ENCODE results near the gene GPD2. TPM values are rescaled to one million over a fixed set of nuclear protein-coding genes. Genes with fewer than 3 reads are reported as not detected.

GPD2 gene
- total RNA-seq, 1 donor from 2014 or later, result 76.9 TPM

DNA sequence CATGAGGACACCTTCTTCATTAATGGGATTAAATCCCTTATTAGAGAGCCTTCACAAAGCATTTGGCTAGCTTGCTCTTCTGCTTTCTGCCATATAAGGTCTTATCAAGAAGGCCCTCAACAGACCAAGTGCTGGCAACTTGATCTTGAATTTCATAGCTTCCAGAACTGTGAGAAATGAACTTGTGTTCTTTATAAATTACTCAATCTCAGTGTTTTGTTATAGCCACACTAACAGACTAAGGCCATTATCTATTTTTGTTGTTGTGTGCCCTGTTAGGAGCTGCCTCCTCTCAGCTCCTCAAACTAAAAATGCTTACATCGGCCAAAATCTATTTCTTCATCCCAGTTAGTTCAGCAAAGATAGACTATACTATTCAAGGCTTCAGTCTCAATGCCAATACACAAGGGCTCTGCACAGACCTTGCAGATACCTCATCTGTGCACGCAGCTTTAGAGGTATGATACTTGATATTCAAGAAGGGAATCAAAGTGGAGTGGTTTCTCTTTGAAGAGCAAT lies 182.9 kb downstream of the GPD2 start:
- FAIRE-seq (no peak), DNase-seq (ENCODE audit: low read depth) (no peak)
- H3K4me3 ChIP-seq (ENCODE audit: low read depth, low read length), result no peak overlapping the region
- TF ChIP-seq, protein P1, sequence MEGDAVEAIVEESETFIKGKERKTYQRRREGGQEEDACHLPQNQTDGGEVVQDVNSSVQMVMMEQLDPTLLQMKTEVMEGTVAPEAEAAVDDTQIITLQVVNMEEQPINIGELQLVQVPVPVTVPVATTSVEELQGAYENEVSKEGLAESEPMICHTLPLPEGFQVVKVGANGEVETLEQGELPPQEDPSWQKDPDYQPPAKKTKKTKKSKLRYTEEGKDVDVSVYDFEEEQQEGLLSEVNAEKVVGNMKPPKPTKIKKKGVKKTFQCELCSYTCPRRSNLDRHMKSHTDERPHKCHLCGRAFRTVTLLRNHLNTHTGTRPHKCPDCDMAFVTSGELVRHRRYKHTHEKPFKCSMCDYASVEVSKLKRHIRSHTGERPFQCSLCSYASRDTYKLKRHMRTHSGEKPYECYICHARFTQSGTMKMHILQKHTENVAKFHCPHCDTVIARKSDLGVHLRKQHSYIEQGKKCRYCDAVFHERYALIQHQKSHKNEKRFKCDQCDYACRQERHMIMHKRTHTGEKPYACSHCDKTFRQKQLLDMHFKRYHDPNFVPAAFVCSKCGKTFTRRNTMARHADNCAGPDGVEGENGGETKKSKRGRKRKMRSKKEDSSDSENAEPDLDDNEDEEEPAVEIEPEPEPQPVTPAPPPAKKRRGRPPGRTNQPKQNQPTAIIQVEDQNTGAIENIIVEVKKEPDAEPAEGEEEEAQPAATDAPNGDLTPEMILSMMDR (IDR thresholded peaks at IDR 0.05; ENCODE audit: insufficient read depth, low read length, severe bottlenecking), result no peak
- H3K36me3 ChIP-seq (ENCODE audit: control insufficient read depth, insufficient read depth, low read length), result no peaks in the 10 kb centered on the region
- no peaks in the 10 kb centered on the region for H3K27me3 ChIP-seq (ENCODE audit: control insufficient read depth, insufficient read depth, low read length)

DNA sequence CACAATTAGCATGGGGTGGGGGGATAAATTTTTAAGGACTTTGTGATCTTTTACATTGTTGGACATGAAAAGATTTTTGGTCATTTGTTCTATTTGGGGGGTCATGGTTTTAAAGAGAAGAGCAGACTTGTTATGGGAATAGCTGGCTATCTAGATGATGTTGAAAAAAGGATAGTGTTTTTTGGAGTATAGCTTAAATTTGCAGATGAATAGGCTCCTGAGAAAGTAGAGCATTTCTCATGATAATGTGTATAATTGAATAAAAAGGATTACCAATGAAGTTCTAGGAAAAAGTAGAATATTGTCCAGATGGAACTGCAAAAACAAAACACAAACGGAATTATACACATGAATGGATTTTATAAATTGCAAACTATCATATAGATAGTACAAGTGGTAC lies 186.3 kb downstream of the GPD2 start:
- no peaks in the 10 kb centered on the region for H3K27me3 ChIP-seq (ENCODE audit: control insufficient read depth, insufficient read depth, low read length)
- no peaks in the 10 kb centered on the region for H3K36me3 ChIP-seq (ENCODE audit: control insufficient read depth, insufficient read depth, low read length)
- DNase-seq (ENCODE audit: low read depth), result no peak
- no peak overlapping the region for H3K4me3 ChIP-seq (ENCODE audit: low read depth, low read length)
- TF ChIP-seq, protein P1 (IDR thresholded peaks at IDR 0.05; ENCODE audit: insufficient read depth, low read length, severe bottlenecking), result no peak
- FAIRE-seq, result no peak

DNA sequence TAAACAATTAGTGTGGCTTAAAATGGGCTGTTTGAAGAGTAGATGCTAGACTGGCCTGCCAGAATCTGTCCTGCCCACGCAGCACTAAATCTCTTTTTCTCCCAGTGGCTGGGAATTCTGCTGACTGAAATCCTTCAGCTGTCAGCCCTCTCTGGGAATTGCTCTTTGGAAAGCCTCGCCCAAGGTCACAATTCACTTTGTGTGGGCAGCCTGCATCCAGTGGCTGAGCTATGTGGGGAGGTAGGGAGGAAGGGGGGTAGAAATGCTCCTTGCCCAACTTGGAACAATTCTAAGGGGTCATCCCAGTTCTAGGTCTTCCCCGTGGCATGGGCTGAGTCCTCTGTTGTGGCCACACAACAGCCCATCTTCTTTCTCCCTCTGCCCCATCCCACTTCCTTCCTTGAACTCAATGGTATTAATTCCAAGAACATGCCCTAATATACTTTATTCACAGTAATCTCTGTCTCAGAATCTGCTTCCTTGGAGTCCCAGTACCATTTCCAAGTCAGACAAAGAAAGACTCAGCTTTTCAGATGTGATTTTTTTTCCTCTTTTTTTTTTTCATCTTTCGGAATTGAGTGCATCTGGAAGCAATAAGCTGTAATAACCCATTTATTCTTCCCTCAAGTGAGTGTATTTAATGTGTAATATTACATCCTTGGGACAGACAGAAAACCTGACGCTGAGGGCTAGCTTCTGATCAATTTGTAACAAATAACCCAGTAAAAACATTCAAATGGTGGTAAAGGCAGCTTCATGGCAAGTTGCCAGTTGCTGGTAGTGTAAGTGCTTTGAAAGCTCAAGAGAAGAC lies 189.4 kb downstream of the GPD2 start:
- DNase-seq (ENCODE audit: low read depth), result no peak
- no peak for FAIRE-seq
- Histone ChIP-seq H3K4me3 (ENCODE audit: low read depth, low read length) (no peak overlapping the region), H3K27me3 (ENCODE audit: control insufficient read depth, insufficient read depth, low read length) (no peaks in the 10 kb centered on the region), H3K36me3 (ENCODE audit: control insufficient read depth, insufficient read depth, low read length) (no peaks in the 10 kb centered on the region)
- TF ChIP-seq, protein P1 (IDR thresholded peaks at IDR 0.05; ENCODE audit: insufficient read depth, low read length, severe bottlenecking), result no peak

DNA sequence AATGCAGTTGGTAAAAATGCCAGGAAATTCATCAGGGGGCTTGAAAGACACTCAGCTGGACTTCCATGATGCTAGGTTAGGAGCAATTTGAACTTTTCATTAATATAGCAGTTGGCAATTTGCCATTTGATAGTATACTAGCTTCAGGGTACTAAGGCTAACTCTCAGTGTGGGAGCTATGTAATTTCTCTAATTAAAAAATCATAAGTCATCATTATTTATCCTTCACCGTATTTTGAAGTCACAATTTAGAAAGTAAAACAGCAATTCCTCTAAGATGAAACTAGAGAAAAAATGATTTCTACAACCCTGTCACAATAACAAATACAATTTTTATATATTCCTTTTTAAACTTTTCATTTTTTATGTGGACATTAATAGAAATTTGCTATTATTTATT lies 190.8 kb downstream of the GPD2 start:
- no peak for FAIRE-seq
- TF ChIP-seq, protein P1 (IDR thresholded peaks at IDR 0.05; ENCODE audit: insufficient read depth, low read length, severe bottlenecking), result no peak
- no peaks in the 10 kb centered on the region for H3K36me3 ChIP-seq (ENCODE audit: control insufficient read depth, insufficient read depth, low read length)
- no peak overlapping the region for H3K4me3 ChIP-seq (ENCODE audit: low read depth, low read length)
- no peak for DNase-seq (ENCODE audit: low read depth)
- no peaks in the 10 kb centered on the region for H3K27me3 ChIP-seq (ENCODE audit: control insufficient read depth, insufficient read depth, low read length)

DNA sequence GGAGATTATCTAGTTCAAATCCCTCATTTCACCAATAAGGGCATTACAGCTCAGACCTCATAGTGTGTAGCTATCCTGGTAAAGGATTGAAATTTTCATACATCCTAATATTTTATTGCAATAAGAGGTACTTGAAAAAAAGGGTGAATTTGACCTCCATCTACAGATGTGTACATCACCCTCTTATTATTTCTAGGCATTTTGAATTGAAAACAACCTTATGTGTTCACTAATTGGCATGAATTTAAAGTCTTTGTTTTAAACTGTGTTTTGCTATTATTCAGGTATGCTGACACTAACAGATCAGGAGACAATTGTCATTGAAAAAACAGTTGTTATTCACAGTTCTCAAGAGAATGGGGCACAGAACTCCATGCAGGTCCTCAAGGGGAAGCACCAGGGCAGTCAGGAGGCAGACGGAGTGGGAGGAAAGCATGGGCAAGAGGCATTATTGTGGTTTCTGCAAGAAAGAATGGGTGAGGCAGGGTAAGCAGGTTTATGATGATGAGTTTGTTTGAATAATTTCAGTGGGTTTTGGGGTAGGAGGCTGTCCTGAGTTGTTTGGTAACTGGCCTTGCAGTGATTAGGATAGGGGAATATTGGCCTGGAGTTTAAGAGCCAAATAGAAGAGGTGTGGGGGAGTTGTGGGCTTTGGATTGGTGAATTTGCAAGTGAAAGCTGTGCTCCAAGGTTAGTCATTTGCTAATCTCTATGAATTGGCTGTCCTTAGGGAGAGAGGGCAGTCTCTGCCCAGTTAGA lies 194.6 kb downstream of the GPD2 start:
- FAIRE-seq (no peak), DNase-seq (ENCODE audit: low read depth) (no peak)
- TF ChIP-seq, protein P1 (IDR thresholded peaks at IDR 0.05; ENCODE audit: insufficient read depth, low read length, severe bottlenecking), result no peak
- H3K27me3 ChIP-seq (ENCODE audit: control insufficient read depth, insufficient read depth, low read length), result no peaks in the 10 kb centered on the region
- no peak overlapping the region for H3K4me3 ChIP-seq (ENCODE audit: low read depth, low read length)
- no peaks in the 10 kb centered on the region for H3K36me3 ChIP-seq (ENCODE audit: control insufficient read depth, insufficient read depth, low read length)
